HG03442 (cell line): Measurements from ENCODE around the gene MCEMP1.

Experiments
- ATAC-seq: cut with Tn5 transposase; IDR thresholded peaks from one replicate; pipeline ENCODE4 v1.9.1; 2021; ENCODE audit warnings: mild to moderate bottlenecking, moderate library complexity; ENCODE audit not compliant: unreplicated experiment

Gene MCEMP1

GRCh38 chr19:7697721-7698287 lies 20.9 kb downstream of the MCEMP1 start:
- ATAC-seq = no peak

- ATAC-seq = no peak
Observed at GRCh38 chr19:7698583-7698982, 21.7 kb downstream of the MCEMP1 start.

DNA sequence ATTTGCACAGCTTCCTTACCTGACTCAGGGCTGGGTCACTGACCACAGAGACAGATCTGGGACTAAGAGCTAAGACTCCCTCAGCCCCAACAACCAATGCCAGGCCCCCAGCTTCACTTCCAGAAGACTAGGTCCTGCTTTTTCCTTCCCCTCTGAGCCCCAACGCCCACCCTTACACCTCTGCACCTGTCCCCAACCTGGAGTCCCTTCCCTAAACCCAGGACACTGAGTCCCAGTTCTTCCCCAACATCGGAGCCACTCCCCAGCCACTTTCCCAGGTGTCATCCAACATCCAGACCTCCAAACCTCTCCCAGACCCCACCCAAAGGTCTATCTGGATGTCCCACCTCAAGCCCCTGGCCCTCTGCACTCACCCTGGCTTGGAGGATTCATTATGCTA lies 22.1 kb downstream of the MCEMP1 start:
- no peak for ATAC-seq

- ATAC-seq = no peak
Observed at GRCh38 chr19:7699417-7700401, 22.8 kb downstream of the MCEMP1 start.

- no peak for ATAC-seq
Observed at GRCh38 chr19:7701049-7701653, 24.3 kb downstream of the MCEMP1 start.

GRCh38 chr19:7701654-7702457 lies 25.0 kb downstream of the MCEMP1 start, which contains the start of gene FCER2:
Gene FCER2 (minus strand): TSS chr19:7702131. CDS start chr19:7699760, 2,371 bp downstream.
- peak; percentile 44 for ATAC-seq

DNA sequence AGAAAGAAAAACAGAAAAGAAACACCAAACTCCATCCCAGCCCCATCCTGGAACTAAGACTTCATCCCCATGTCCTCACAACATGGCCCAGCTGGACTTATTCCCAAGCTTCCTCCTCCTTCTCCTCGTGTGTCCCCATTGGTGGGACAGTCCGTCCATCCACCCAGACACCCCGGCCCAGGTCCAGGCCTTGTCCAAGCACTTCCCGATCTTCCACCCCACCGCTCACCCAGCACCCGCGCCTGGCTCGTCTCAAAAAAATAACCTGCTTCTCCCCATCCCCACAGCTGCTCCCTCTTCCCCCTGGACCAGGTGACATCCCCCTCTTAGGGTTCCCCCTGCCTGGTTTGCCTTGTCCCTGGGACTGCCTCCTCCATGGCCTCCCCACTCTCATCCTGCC lies 26.4 kb downstream of the MCEMP1 start:
- ATAC-seq = no peak

- ATAC-seq = no peak
Observed at GRCh38 chr19:7704280-7705060, 27.6 kb downstream of the MCEMP1 start.

DNA sequence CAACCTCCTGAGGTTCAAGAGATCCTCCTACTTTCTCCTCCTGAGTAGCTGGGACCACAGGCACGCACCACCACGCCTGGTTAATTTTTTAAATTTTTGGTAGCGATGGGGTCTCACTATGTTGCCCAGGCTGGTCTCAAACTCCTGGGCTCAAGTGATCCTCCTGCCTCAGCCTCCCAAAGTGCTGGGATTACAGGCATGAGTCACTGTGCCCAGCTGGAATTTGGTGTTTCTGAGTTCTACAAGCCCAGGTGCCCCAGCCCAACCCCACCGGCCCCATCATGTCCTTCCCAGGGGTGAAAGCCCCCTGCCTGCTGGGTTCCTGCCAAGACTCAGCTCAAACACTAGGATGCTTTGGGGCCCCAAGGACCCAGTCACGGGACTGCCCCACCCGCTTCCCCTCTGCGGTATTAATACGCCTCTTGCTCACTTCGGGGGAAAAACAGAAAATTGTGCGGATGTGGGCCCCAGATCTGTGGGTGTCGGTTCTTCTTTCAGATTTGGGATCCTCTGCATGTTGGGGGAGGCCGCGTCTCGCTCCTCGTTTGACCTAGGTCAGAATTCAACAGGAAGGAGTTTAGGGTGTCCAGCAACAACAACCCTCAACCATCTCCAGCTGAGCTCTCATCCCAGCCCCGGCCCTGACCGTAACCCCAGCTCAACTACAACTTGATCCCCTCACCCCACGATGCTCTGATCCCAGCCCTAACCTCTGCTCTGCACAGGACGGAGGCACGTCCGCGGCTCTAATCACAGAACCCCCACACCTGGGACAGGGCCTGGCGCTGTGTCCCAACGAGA lies 28.7 kb downstream of the MCEMP1 start:
- ATAC-seq = no peak

GRCh38 chr19:7706188-7706954 lies 29.5 kb downstream of the MCEMP1 start:
- no peak for ATAC-seq

- ATAC-seq = no peak
Observed at GRCh38 chr19:7706955-7707456, 30.1 kb downstream of the MCEMP1 start.

GRCh38 chr19:7709932-7710460 lies 33.1 kb downstream of the MCEMP1 start:
- ATAC-seq = no peak

GRCh38 chr19:7710616-7711015 lies 33.7 kb downstream of the MCEMP1 start:
- no peak for ATAC-seq

DNA sequence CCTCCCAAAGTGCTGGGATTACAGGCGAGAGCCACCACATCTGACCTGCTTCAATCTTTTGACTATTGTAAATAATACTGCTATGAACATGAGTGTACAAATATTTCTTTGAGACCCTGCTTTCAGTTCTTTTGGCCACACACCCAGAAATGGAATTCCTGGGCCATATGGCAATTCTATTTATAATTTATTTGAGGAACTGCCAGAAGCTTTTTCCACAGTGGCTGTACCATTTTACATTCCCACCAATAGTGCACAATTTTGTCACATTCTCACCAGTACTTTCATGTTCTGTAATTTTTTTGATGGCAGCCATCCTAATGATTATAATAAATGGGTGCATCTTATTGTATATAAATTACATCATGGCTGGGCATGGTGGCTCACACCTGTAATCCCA lies 38.8 kb downstream of the MCEMP1 start:
- ATAC-seq = no peak

DNA sequence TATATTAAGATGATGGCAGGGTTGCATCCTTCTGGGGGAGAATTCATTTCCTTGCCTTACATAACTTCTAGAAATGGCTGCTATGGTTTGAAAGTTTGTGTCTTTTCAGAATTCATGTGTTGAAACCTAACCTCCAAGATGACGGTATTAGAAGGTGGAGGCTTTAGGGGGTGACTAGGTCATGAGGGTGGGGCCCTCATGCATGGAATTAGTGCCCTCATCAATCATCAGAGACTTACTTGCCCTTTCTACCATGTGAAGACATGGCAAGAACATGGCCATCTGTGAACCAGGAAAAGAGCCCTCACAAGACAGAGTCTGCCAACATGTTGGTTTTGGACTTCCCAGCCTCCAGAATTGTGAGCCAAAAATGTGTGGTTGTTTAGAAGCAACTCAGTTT lies 39.9 kb downstream of the MCEMP1 start:
- no peak for ATAC-seq

GRCh38 chr19:7718668-7719067 lies 41.8 kb downstream of the MCEMP1 start:
- ATAC-seq = no peak

DNA sequence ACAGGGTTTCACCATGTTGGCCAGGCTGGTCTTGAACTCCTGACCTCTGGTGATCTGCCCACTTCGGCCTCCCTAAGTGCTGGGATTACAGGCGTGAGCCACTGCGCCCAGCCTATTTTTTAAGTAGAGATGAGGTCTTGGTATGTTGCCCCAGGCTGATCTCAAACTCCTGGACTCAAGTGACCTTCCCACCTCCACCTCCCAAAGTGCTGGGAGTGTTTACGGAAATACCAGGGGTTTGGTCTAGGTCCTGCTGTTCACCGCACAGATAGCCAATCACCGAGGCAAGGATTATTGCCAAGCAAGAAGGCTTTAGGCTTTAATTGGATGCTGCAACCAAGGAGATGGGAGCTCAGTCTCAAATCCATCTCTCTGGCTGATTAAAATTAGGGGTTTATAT lies 43.5 kb downstream of the MCEMP1 start:
- ATAC-seq = no peak

DNA sequence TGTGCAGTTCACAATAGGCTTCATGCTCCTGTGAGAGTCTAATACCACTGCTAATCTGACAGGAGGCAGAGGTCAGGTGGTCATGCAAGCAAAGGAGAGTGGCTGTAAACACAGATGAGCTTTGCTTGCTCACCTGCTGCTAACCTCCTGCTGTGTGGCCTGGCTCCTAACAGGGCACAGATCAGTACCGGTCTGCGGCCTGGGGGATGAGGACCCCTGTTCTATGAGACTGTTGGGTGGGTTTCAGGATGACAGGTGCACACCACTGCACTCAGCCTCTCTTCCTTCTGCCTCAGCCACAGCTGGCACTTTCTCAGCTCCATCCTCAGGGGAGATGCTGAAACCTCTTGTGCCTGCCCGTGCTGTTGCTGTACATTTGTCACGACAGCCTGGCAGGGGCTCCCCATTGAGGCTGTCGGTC lies 45.4 kb downstream of the MCEMP1 start:
- ATAC-seq = no peak
